ENCODE results near the gene STRN.

Gene STRN

GRCh38 chr2:36820942-36821605 lies 145.3 kb downstream of the STRN start:
- Mint-ChIP-seq H3K27ac (no peak overlapping the region), H3K9me3 (no peaks in the 10 kb centered on the region)

GRCh38 chr2:36819095-36819711 lies 147.1 kb downstream of the STRN start:
- Mint-ChIP-seq H3K27me3 (no peaks in the 10 kb centered on the region), H3K4me1 (ENCODE audit: low read depth) (peaks cover 6% of the 10 kb centered on the region), H3K9me3 (no peaks in the 10 kb centered on the region), H3K27ac (no peak overlapping the region), H3K36me3 (ENCODE audit: low read depth) (no peaks in the 10 kb centered on the region), H3K4me3 (no peak overlapping the region)
- intact Hi-C loops (cut with micrococcal nuclease) = no loop called here

More at GRCh38 chr2:36820942-36821605, 145.3 kb downstream of the STRN start:
- no peaks in the 10 kb centered on the region for H3K36me3 Mint-ChIP-seq (ENCODE audit: low read depth)
- H3K27me3 Mint-ChIP-seq = no peaks in the 10 kb centered on the region
- H3K4me1 Mint-ChIP-seq (ENCODE audit: low read depth) = peaks cover 6% of the 10 kb centered on the region
- intact Hi-C loops (cut with micrococcal nuclease) = no loop called here
- no peak overlapping the region for H3K4me3 Mint-ChIP-seq

GRCh38 chr2:36818542-36818941 lies 147.8 kb downstream of the STRN start:
- no peaks in the 10 kb centered on the region for H3K9me3 Mint-ChIP-seq
- H3K4me1 Mint-ChIP-seq (ENCODE audit: low read depth) = peaks cover 6% of the 10 kb centered on the region
- H3K4me3 Mint-ChIP-seq = no peak overlapping the region
- H3K27me3 Mint-ChIP-seq = no peaks in the 10 kb centered on the region
- no peaks in the 10 kb centered on the region for H3K36me3 Mint-ChIP-seq (ENCODE audit: low read depth)
- intact Hi-C loops (cut with micrococcal nuclease) = no loop called here
- H3K27ac Mint-ChIP-seq = no peak overlapping the region

GRCh38 chr2:36812196-36812595 lies 154.1 kb downstream of the STRN start:
- H3K27ac Mint-ChIP-seq = no peak overlapping the region
- no peak overlapping the region for H3K4me3 Mint-ChIP-seq
- intact Hi-C loops (cut with micrococcal nuclease) = no loop called here
- H3K36me3 Mint-ChIP-seq (ENCODE audit: low read depth) = no peaks in the 10 kb centered on the region
- H3K9me3 Mint-ChIP-seq = no peaks in the 10 kb centered on the region
- H3K27me3 Mint-ChIP-seq = no peaks in the 10 kb centered on the region
- peaks cover 6% of the 10 kb centered on the region for H3K4me1 Mint-ChIP-seq (ENCODE audit: low read depth)

DNA sequence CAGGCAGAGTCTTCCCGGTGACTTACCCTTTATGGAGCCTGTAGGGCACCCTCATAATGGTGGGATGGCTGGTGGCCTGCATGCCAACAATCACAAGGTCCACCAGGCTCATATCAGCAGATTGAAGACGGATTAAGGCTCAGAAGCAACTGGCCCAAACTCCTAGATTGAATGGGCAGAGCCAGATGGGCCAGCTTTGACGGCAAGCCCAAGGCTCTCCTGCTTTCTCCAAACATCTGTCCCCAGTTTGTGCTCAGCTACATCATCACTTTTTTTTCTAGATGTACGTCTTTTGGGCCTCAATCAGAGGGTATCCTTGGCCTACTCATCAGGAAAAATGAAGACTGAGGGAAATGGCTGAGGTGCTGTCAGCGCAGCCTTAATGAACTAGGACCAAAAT lies 155.3 kb downstream of the STRN start:
- no peaks in the 10 kb centered on the region for H3K27me3 Mint-ChIP-seq
- intact Hi-C loops (cut with micrococcal nuclease) = no loop called here
- no peaks in the 10 kb centered on the region for H3K36me3 Mint-ChIP-seq (ENCODE audit: low read depth)
- no peaks in the 10 kb centered on the region for H3K9me3 Mint-ChIP-seq
- H3K4me3 Mint-ChIP-seq = no peak overlapping the region
- no peaks in the 10 kb centered on the region for H3K4me1 Mint-ChIP-seq (ENCODE audit: low read depth)
- no peak overlapping the region for H3K27ac Mint-ChIP-seq

DNA sequence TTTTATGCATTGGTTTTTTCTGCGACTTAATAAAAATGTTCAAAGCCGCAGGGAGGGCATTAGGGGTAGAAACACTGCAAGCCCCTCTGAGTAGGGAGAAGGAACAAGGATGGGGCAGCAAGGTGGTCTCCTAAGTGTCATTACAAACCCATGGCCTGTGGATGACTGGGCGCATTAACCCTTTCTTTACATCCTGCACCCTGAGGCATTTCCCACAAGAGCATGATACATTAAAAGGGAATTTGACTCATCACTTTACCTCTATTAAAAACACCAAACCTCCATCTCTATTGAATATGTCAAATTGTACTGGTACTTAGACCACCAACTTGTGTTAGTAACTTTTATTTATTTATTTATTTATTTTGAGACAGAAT lies 157.3 kb downstream of the STRN start:
- H3K27ac Mint-ChIP-seq = no peak overlapping the region
- intact Hi-C loops (cut with micrococcal nuclease) = no loop called here
- no peaks in the 10 kb centered on the region for H3K36me3 Mint-ChIP-seq (ENCODE audit: low read depth)
- no peaks in the 10 kb centered on the region for H3K9me3 Mint-ChIP-seq
- H3K4me1 Mint-ChIP-seq (ENCODE audit: low read depth) = no peaks in the 10 kb centered on the region
- H3K27me3 Mint-ChIP-seq = no peaks in the 10 kb centered on the region
- no peak overlapping the region for H3K4me3 Mint-ChIP-seq

- intact Hi-C loops (cut with micrococcal nuclease) = no loop called here
- Mint-ChIP-seq H3K9me3 (no peaks in the 10 kb centered on the region), H3K4me1 (ENCODE audit: low read depth) (no peaks in the 10 kb centered on the region), H3K27me3 (no peaks in the 10 kb centered on the region), H3K27ac (no peak overlapping the region), H3K36me3 (ENCODE audit: low read depth) (no peaks in the 10 kb centered on the region), H3K4me3 (no peak overlapping the region)
These were observed 157.8 kb downstream of the STRN start for GRCh38 chr2:36808386-36809068.

GRCh38 chr2:36807223-36807886 lies 159.0 kb downstream of the STRN start:
- H3K36me3 Mint-ChIP-seq (ENCODE audit: low read depth) = no peaks in the 10 kb centered on the region
- intact Hi-C loops (cut with micrococcal nuclease) = no loop called here
- no peaks in the 10 kb centered on the region for H3K4me1 Mint-ChIP-seq (ENCODE audit: low read depth)
- H3K27ac Mint-ChIP-seq = no peak overlapping the region
- peaks cover 1% of the 10 kb centered on the region for H3K27me3 Mint-ChIP-seq
- H3K9me3 Mint-ChIP-seq = no peaks in the 10 kb centered on the region
- H3K4me3 Mint-ChIP-seq = no peak overlapping the region

GRCh38 chr2:36805635-36806224 lies 160.6 kb downstream of the STRN start:
- Mint-ChIP-seq H3K4me1 (ENCODE audit: low read depth) (no peaks in the 10 kb centered on the region), H3K9me3 (no peaks in the 10 kb centered on the region), H3K36me3 (ENCODE audit: low read depth) (no peaks in the 10 kb centered on the region), H3K27me3 (peaks cover 1% of the 10 kb centered on the region), H3K27ac (no peak overlapping the region), H3K4me3 (no peak overlapping the region)
- intact Hi-C loops (cut with micrococcal nuclease) = no loop called here

DNA sequence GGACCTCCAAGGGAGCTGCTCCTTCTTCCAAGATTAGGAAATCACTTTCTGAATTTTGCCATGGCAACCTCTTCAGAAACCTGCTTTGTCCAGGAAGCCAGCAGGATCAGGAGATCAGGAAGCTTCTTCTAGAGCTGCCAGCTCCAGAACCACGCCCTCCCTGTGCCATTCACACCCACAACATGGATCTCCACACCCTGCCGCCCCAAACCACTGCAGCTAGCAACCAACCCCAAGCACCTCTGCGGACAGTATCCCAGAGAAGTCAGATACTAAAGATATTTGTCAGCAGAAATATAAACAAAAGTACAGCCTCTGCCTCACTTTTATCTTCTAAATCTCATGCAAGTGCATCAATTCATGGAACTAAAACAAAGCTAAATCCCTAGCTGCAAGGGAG lies 163.4 kb downstream of the STRN start:
- H3K27me3 Mint-ChIP-seq = peaks cover 1% of the 10 kb centered on the region
- intact Hi-C loops (cut with micrococcal nuclease) = no loop called here
- no peaks in the 10 kb centered on the region for H3K9me3 Mint-ChIP-seq
- H3K36me3 Mint-ChIP-seq (ENCODE audit: low read depth) = no peaks in the 10 kb centered on the region
- H3K4me1 Mint-ChIP-seq (ENCODE audit: low read depth) = no peaks in the 10 kb centered on the region
- H3K27ac Mint-ChIP-seq = no peak overlapping the region
- no peak overlapping the region for H3K4me3 Mint-ChIP-seq

DNA sequence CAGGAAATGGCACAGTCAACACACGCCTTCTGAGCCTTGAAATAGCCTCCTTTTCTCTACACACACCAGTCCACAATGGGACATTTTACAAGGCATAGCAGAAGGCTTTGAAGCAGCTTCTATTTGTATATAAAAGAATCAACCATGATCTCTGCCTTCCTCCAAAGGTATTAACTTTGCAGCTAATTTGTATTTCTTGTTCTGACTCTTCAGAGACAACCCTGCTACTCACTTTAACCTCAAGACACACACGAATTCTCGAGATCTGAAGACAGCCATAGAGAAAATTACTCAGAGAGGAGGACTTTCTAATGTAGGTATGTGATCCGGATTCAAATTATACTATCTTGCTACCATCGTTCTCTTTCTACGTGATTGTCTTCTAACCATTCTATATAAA lies 165.2 kb downstream of the STRN start:
- Mint-ChIP-seq H3K27ac (no peak overlapping the region), H3K9me3 (no peaks in the 10 kb centered on the region), H3K36me3 (ENCODE audit: low read depth) (no peaks in the 10 kb centered on the region), H3K4me3 (no peak overlapping the region), H3K27me3 (peaks cover 1% of the 10 kb centered on the region), H3K4me1 (ENCODE audit: low read depth) (no peaks in the 10 kb centered on the region)
- intact Hi-C loops (cut with micrococcal nuclease) = no loop called here

DNA sequence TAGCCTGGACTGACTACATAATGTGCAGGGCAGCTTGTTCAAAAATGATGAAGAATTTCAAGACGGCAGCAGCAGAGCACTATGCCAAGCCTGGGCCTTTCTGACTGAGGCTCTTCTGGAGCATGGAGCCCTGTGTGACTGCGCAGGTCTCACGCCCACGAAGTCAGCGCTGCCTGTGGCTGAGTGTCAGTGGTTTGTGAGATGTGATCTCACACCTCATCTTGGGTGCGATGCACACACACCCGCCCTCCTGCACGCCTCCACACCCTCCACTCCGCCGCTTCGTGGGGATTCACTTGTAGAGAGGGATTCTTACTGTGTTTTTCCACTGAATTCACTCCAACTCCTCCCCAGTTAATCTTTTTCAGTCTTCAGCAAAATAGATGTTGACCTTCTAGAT lies 166.0 kb downstream of the STRN start:
- Mint-ChIP-seq H3K27me3 (peaks cover 1% of the 10 kb centered on the region), H3K9me3 (no peaks in the 10 kb centered on the region), H3K36me3 (ENCODE audit: low read depth) (no peaks in the 10 kb centered on the region), H3K4me1 (ENCODE audit: low read depth) (no peaks in the 10 kb centered on the region), H3K4me3 (no peak overlapping the region), H3K27ac (no peak overlapping the region)
- intact Hi-C loops (cut with micrococcal nuclease) = no loop called here

DNA sequence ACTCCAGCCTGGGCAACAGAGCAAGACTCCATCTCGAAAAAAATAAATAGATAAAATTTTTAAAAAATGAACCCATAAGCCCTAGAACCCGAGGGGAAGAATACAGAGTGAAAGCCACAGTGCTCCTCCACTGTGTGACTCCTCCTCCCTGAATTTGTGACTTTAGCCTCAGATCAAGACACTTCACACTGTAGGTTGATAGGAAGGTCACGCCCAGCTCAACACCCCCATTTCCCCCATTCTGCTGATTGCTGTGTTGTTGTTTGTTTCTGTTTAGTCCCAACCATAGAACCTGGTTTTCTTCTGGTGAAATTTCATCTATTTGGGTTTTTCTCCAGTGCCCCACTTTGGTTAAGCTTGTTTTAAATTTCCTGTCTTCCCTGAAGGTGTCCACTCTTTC lies 167.6 kb downstream of the STRN start:
- H3K27ac Mint-ChIP-seq = no peak overlapping the region
- no peaks in the 10 kb centered on the region for H3K9me3 Mint-ChIP-seq
- no peaks in the 10 kb centered on the region for H3K36me3 Mint-ChIP-seq (ENCODE audit: low read depth)
- peaks cover 1% of the 10 kb centered on the region for H3K27me3 Mint-ChIP-seq
- intact Hi-C loops (cut with micrococcal nuclease) = no loop called here
- no peak overlapping the region for H3K4me3 Mint-ChIP-seq
- no peaks in the 10 kb centered on the region for H3K4me1 Mint-ChIP-seq (ENCODE audit: low read depth)
